Measurements from ENCODE around the gene R3HDM1.

- TF ChIP-seq EZH2 (IDR thresholded peaks at IDR 0.05) (no peak), POLR2AphosphoS5 (IDR thresholded peaks at IDR 0.05; ENCODE audit: borderline replicate concordance, low read depth, low read length) (no peak)
These were observed 5.5 kb upstream of the R3HDM1 start for GRCh38 chr2:135525786-135526185.

All from SK-N-MC (cell line).